ENCODE data around the gene RFC1. TPM values are rescaled to one million over a fixed set of nuclear protein-coding genes. Genes with fewer than 3 reads are reported as not detected.

RFC1 gene
- total RNA-seq, 1 donor from 2014 or later, result 53.0 TPM

DNA sequence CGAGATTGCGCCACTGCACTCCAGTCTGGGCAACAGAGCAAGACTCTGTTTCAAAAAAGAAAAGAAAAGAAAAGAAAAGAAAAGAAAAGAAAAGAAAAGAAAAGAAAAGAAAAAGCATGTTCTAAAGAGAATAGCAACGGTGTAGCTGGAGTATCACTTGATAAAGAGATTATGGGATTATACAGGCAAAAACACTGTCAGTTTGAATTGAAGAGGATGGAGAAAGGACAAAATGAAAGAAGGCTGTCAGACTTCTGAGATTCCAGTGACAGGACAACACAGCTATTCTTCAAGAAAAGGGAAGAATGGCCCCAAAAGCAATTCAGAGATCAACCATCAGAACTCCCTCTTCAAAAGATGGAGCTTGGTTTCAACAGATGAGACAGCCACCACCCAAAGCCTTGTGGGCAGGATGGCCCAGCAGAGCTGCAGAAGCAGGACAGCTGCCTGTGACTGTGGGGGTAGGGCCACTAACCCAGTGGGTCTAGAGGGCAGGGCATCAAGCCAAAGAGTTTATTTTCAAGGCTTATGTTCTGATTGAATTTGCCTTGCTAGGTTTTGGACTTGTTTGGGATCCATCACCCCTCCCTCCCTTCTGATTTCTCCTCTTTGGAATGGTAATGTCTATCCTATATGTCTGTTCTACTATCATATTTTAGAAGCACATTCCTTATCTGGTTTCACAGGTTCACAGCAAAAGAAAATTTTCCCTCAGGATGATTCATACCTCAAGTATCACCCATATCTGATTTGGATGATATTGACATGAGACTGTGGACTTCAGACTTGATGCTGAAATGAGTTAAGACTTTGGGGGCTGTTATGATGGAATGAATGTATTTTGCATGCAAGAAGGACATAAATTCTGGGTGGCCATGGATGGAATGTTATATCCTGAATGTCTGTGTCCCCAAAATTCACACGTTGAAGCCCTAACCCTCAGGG, 17.5 kb downstream of the RFC1 start:
- no peak for TF ChIP-seq CTCF (conservative IDR thresholded peaks at IDR 0.05)
- no peak for DNase-seq (ENCODE audit: extremely low spot score, unreplicated experiment)
- H3K4me3 Mint-ChIP-seq, result no peak overlapping the region
- H3K9me3 Mint-ChIP-seq, result peaks cover 5% of the 10 kb centered on the region
- H3K4me1 Mint-ChIP-seq (ENCODE audit: unreplicated experiment), result peaks cover 5% of the 10 kb centered on the region
- H3K36me3 Mint-ChIP-seq, result peaks cover 27% of the 10 kb centered on the region
- H3K27me3 Mint-ChIP-seq, result no peaks in the 10 kb centered on the region
- peak overlapping the region; percentile 71 for H3K27ac Mint-ChIP-seq

- Mint-ChIP-seq H3K27ac (no peak overlapping the region), H3K27me3 (no peaks in the 10 kb centered on the region), H3K4me3 (no peak overlapping the region), H3K4me1 (ENCODE audit: unreplicated experiment) (no peaks in the 10 kb centered on the region), H3K9me3 (peaks cover 5% of the 10 kb centered on the region), H3K36me3 (peaks cover 30% of the 10 kb centered on the region)
- TF ChIP-seq CTCF (conservative IDR thresholded peaks at IDR 0.05), result no peak
- DNase-seq (ENCODE audit: extremely low spot score, unreplicated experiment), result no peak
Measured at GRCh38 chr4:39346856-39347519, 19.2 kb downstream of the RFC1 start.

DNA sequence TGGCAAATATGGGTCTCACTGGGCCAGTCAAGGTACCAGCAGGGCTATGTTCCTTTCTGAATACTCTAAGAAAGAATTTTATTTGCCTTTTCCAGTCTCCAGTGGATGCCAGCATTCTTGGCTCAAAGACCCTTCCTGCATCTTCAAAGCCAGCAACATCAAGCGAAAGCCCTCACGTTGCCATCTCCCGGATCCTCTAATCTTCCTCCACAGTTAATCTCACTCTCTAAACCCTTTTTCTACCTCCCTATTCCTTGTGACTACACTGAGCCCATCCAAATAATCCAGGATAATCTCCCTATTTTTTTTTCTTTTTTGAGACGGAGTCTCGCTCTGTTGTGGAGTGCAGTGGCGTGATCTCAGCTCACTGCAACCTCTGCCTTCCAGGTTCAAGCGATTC, 23.4 kb downstream of the RFC1 start:
- Mint-ChIP-seq H3K4me3 (no peak overlapping the region), H3K27me3 (no peaks in the 10 kb centered on the region)
- TF ChIP-seq CTCF (conservative IDR thresholded peaks at IDR 0.05), result no peak

DNA sequence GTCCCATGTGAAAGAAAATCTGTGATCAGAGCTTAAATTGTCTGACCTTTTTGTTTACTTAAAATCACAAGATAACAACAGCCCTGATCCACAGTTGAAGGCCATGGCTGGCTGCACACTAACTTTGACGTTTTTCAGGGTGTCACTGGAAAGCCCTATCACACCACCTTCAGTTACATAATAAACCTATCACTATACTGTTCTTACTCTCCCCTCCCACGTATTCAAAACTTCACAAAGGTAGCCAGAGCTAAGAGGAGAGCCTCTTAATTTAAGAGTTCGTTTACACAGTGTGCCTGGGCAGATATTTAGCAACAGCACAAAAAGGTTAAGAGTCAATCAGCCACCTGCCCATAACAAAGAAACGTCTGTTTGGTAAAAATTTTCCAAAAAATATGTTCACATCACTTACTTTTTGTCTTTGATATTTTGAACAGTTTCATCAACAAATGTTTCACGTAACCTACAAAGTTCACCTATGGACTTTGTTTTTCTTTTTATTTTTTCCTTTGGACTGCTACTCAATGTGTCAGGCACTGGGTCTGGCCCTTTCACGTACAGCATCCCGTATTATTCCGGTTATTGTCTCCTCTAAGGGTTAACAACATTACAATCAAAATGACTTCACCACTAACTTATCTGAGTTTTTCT, 25.0 kb downstream of the RFC1 start:
- Mint-ChIP-seq H3K27ac (no peak overlapping the region), H3K4me1 (ENCODE audit: unreplicated experiment) (no peaks in the 10 kb centered on the region)

More for the DNA sequence above, 23.4 kb downstream of the RFC1 start:
- peaks cover 19% of the 10 kb centered on the region for H3K36me3 Mint-ChIP-seq
- DNase-seq (ENCODE audit: extremely low spot score, unreplicated experiment), result no peak
- H3K4me1 Mint-ChIP-seq (ENCODE audit: unreplicated experiment), result no peaks in the 10 kb centered on the region
- H3K27ac Mint-ChIP-seq, result no peak overlapping the region
- no peaks in the 10 kb centered on the region for H3K9me3 Mint-ChIP-seq

More for the DNA sequence above, 25.0 kb downstream of the RFC1 start:
- Mint-ChIP-seq H3K36me3 (peaks cover 13% of the 10 kb centered on the region), H3K4me3 (no peak overlapping the region), H3K9me3 (no peaks in the 10 kb centered on the region), H3K27me3 (no peaks in the 10 kb centered on the region)
- DNase-seq (ENCODE audit: extremely low spot score, unreplicated experiment), result no peak
- no peak for TF ChIP-seq CTCF (conservative IDR thresholded peaks at IDR 0.05)

Data from type B pancreatic cell (in vitro differentiated cells).